K562 (cell line): ENCODE measurements around the gene SPI1. TPM values are rescaled to one million over a fixed set of nuclear protein-coding genes. Genes with fewer than 3 reads are reported as not detected.

ENCODE experiments used
- ARHGAP35 ChIP-seq: fragments of 450-650 bp; IDR thresholded peaks from 2 replicates; pipeline ENCODE4 v1.6.1; 2018; ENCODE audit not compliant: partially characterized antibody
- CHCHD3 ChIP-seq: fragments of 250-450 bp; sonication (Bioruptor Pico); IDR thresholded peaks from 2 replicates; pipeline ENCODE4 v2.1.2; 2022; ENCODE audit warnings: mild to moderate bottlenecking
- E2F6 ChIP-seq, 2 experiments: IDR thresholded peaks; 2 replicates each; pipeline ENCODE4 v1.6.1; 2011; ENCODE audit warnings: borderline replicate concordance in 1 of 2, control low read depth in 1 of 2, low read depth in 1 of 2, low read length in 1 of 2, mild to moderate bottlenecking in 1 of 2, mixed read lengths in 1 of 2, moderate library complexity in 1 of 2; ENCODE audit not compliant: insufficient read depth in 1 of 2, insufficient read length in 1 of 2, poor library complexity in 1 of 2, severe bottlenecking in 1 of 2; ENCODE audit errors: extremely low read depth in 1 of 2
- ILF3 ChIP-seq: fragments of 450-650 bp; IDR thresholded peaks from 2 replicates; pipeline ENCODE4 v1.6.1; 2018; ENCODE audit warnings: antibody characterized with exemption, mild to moderate bottlenecking, moderate library complexity, borderline replicate concordance
- MNT ChIP-seq, 2 experiments: fragments of 450-650 bp; conservative IDR thresholded peaks; 2 replicates each; pipeline ENCODE4 v1.6.1; 2017; ENCODE audit warnings: mild to moderate bottlenecking in 2 of 2, moderate library complexity in 2 of 2
- NKRF ChIP-seq: fragments of 450-650 bp; IDR thresholded peaks from 2 replicates; pipeline ENCODE4 v1.6.1; 2016; ENCODE audit warnings: borderline replicate concordance
- REST ChIP-seq, 2 experiments: fragments of 450-650 bp; formaldehyde crosslinking in 1 of 2; IDR thresholded peaks; 2 replicates each; pipeline versions ENCODE4 v1.4.0 to v1.6.1; 2014 to 2020; ENCODE audit warnings: mild to moderate bottlenecking in 2 of 2, borderline replicate concordance in 1 of 2, low read depth in 1 of 2
- SP1 ChIP-seq: sonication (generic); formaldehyde crosslinking; IDR thresholded peaks from 2 replicates; pipeline ENCODE4 v1.8.1; 2022; ENCODE audit warnings: mild to moderate bottlenecking, missing genetic modification reagents
- TCF3 ChIP-seq: sonication (generic); formaldehyde crosslinking; IDR thresholded peaks from 2 replicates; pipeline ENCODE4 v1.4.0; 2020; ENCODE audit warnings: mild to moderate bottlenecking, missing genetic modification reagents
- TCF7 ChIP-seq: sonication (generic); IDR thresholded peaks from 2 replicates; pipeline ENCODE4 v1.6.1; 2016; ENCODE audit warnings: antibody characterized with exemption, borderline replicate concordance
- ZBED1 ChIP-seq: IDR thresholded peaks from 2 replicates; pipeline ENCODE4 v1.6.1; 2014
- ZBTB7A ChIP-seq: IDR thresholded peaks from 2 replicates; pipeline ENCODE4 v1.6.1; 2011; ENCODE audit warnings: low read depth, mild to moderate bottlenecking, low read length, moderate library complexity, borderline replicate concordance; ENCODE audit not compliant: control insufficient read depth
- ZNF165 ChIP-seq: fragments of 250-450 bp; sonication (Bioruptor Pico); IDR thresholded peaks from 2 replicates; pipeline ENCODE4 v1.4.0; 2020; ENCODE audit warnings: borderline replicate concordance
- ZNF57 ChIP-seq: fragments of 450-650 bp; formaldehyde crosslinking; IDR thresholded peaks from 2 replicates; pipeline ENCODE4 v1.4.0; 2020; ENCODE audit warnings: mild to moderate bottlenecking, moderate library complexity
- polyA plus RNA-seq, 8 experiments: library from polyadenylated mRNA; depleted of rRNA in 4 of 8; stranded (reverse) in 5 of 8; unstranded in 3 of 8; fragments of >200 nt; fragmentation: Nextera tagmentation in 2 of 8; fragmentation: Illumina TruSeq in 1 of 8; extraction: Ambion mirVana in 2 of 8; extraction: Trizol in 1 of 8; gene quantifications; 2 replicates each; pipeline versions ENCODE4 v1.2.1 to v1.2.3, GENCODE V29; 2011 to 2014; ENCODE audit warnings: inconsistent platforms in 1 of 8, missing spikeins in 1 of 8
- total RNA-seq, 7 experiments: library from RNA; depleted of rRNA in 6 of 7; stranded (reverse); fragments of >200 nt in 6 of 7; fragmentation: Illumina TruSeq in 2 of 7; extraction: Trizol in 2 of 7; gene quantifications; 2 replicates each; pipeline versions ENCODE4 v1.2.1 to v1.2.3, GENCODE V29; 2011 to 2021; ENCODE audit warnings: low replicate concordance in 1 of 7

Gene SPI1
- total and polyA plus RNA-seq, 9 of the 15 experiments (the other 6 are each of a cell fraction or from before 2014, with no cell fraction given), result 0.10 to 33.7 (median 10.3) TPM

- TF ChIP-seq E2F6 (IDR thresholded peaks at IDR 0.05; ENCODE audit: borderline replicate concordance in 1 of 2, extremely low read depth in 1 of 2, insufficient read depth in 1 of 2, insufficient read length in 1 of 2, low read depth in 1 of 2, low read length in 1 of 2, poor library complexity in 1 of 2, severe bottlenecking in 1 of 2) (peak; percentile 29 to 48), TCF7 (no peak), ZBED1 (no peak), CHCHD3 (CRISPR knock-in tag) (no peak), SP1 (CRISPR knock-in tag) (no peak), NKRF (no peak), TCF3 (CRISPR knock-in tag) (no peak), ARHGAP35 (no peak), ZBTB7A (peak; percentile 19; the same call in 1 of the 2 replicates), REST (IDR thresholded peaks at IDR 0.05; ENCODE audit: borderline replicate concordance) (no peak), REST (CRISPR knock-in tag; IDR thresholded peaks at IDR 0.05; ENCODE audit: low read depth) (no peak), ILF3 (no peak), MNT (conservative IDR thresholded peaks at IDR 0.05) (0 out of 4 replicates have a peak, but pooled peaks of 1 of the 2 experiments have one; percentile 42), ZNF57 (CRISPR knock-in tag) (no peak), ZNF165 (no peak)
These were observed 41.0 kb downstream of the SPI1 start (continued) for GRCh38 chr11:47337229-47337924.
